GM12878 (cell line): ENCODE data around the gene COG1. TPM values are rescaled to one million over a fixed set of nuclear protein-coding genes. Genes with fewer than 3 reads are reported as not detected.

ENCODE experiments used
- BACH1 ChIP-seq: fragments of 450-650 bp; IDR thresholded peaks from 2 replicates; pipeline ENCODE4 v1.6.1; 2017; ENCODE audit warnings: mild to moderate bottlenecking, borderline replicate concordance
- CHD1 ChIP-seq: IDR thresholded peaks from 2 replicates; pipeline ENCODE4 v1.6.1; 2012; ENCODE audit warnings: low read depth, low read length, improper control_type of control experiment
- KDM1A ChIP-seq: fragments of 200-600 bp; sonication (generic); IDR thresholded peaks from 2 replicates; pipeline ENCODE4 v1.6.1; 2016; ENCODE audit warnings: borderline replicate concordance
- PML ChIP-seq: IDR thresholded peaks from 2 replicates; pipeline ENCODE4 v1.6.1; 2012; ENCODE audit warnings: low read length, inconsistent platforms
- RAD21 ChIP-seq: IDR thresholded peaks from 2 replicates; pipeline ENCODE4 v1.6.1; 2011; ENCODE audit warnings: mild to moderate bottlenecking, low read depth, low read length, moderate library complexity; ENCODE audit not compliant: insufficient read depth
- RB1 ChIP-seq: fragments of 450-650 bp; formaldehyde crosslinking; IDR thresholded peaks from 2 replicates; pipeline ENCODE4 v1.6.1; 2017; ENCODE audit warnings: mild to moderate bottlenecking, borderline replicate concordance
- RELA ChIP-seq: fragments of 450-650 bp; IDR thresholded peaks from 2 replicates; pipeline ENCODE4 v1.8.0; 2014; ENCODE audit warnings: borderline replicate concordance; ENCODE audit not compliant: partially characterized antibody
- RELB ChIP-seq: fragments of 450-650 bp; IDR thresholded peaks from 2 replicates; pipeline ENCODE4 v1.6.1; 2017; ENCODE audit warnings: low read depth, mild to moderate bottlenecking, moderate library complexity
- REST ChIP-seq: IDR thresholded peaks from 2 replicates; pipeline ENCODE4 v1.6.1; 2012; ENCODE audit warnings: mild to moderate bottlenecking, low read depth, low read length
- SMC3 ChIP-seq: IDR thresholded peaks from 2 replicates; pipeline ENCODE4 v1.6.1; 2011; ENCODE audit warnings: low read length, improper control_type of control experiment, borderline replicate concordance
- TARDBP ChIP-seq: IDR thresholded peaks from 2 replicates; pipeline ENCODE4 v1.6.1; 2016; ENCODE audit warnings: borderline replicate concordance
- USF2 ChIP-seq: IDR thresholded peaks from 2 replicates; pipeline ENCODE4 v1.6.1; 2011; ENCODE audit warnings: low read depth, low read length, improper control_type of control experiment, borderline replicate concordance
- ZNF217 ChIP-seq: fragments of 450-650 bp; IDR thresholded peaks from 2 replicates; pipeline ENCODE4 v1.6.1; 2017; ENCODE audit warnings: antibody characterized with exemption, mild to moderate bottlenecking
- ZNF384 ChIP-seq: IDR thresholded peaks from 2 replicates; pipeline ENCODE4 v1.6.1; 2012; ENCODE audit warnings: low read depth, mild to moderate bottlenecking, low read length, improper control_type of control experiment, borderline replicate concordance
- ZZZ3 ChIP-seq: IDR thresholded peaks from 2 replicates; pipeline ENCODE4 v1.6.1; 2011; ENCODE audit warnings: low read depth; ENCODE audit not compliant: control insufficient read depth, insufficient read length
- polyA plus RNA-seq, 11 experiments: library from polyadenylated mRNA; depleted of rRNA in 4 of 11; unstranded in 6 of 11; stranded (reverse) in 5 of 11; fragments of >200 nt; fragmentation: Nextera tagmentation in 4 of 11; fragmentation: Illumina TruSeq in 1 of 11; extraction: Ambion mirVana in 4 of 11; extraction: Trizol in 1 of 11; gene quantifications; 1 replicate in 1 of 11; 2 replicates in 10 of 11; pipeline versions ENCODE4 v1.2.1 to v1.2.3, GENCODE V29; 2011 to 2016; ENCODE audit warnings: inconsistent platforms in 2 of 11, missing spikeins in 2 of 11, low read depth in 1 of 11
- total RNA-seq, 4 experiments: library from RNA; depleted of rRNA in 3 of 4; stranded (reverse); fragments of >200 nt in 3 of 4; fragmentation: Illumina TruSeq in 1 of 4; extraction: Trizol in 1 of 4; gene quantifications; 2 replicates each; pipeline versions ENCODE4 v1.2.1 to v1.2.3, GENCODE V29; 2013 to 2021
- TF ChIP-seq, protein P1 (sequence below): fragments of 450-650 bp; IDR thresholded peaks from 2 replicates; pipeline ENCODE4 v1.6.1; 2016; ENCODE audit warnings: mild to moderate bottlenecking, moderate library complexity, borderline replicate concordance
- TF ChIP-seq, protein P2 (sequence below): fragments of 450-650 bp; conservative IDR thresholded peaks from 2 replicates; pipeline ENCODE4 v1.6.1; 2017; ENCODE audit warnings: mild to moderate bottlenecking, moderate library complexity

Gene COG1
- total and polyA plus RNA-seq, 10 of the 15 experiments (the other 5 are each of a cell fraction or from before 2014, with no cell fraction given): 10.5 to 24.1 (median 18.1) TPM

GRCh38 chr17:73191443-73192205 is 1.2 kb upstream of the COG1 start (continued):
- TF ChIP-seq, protein P1, sequence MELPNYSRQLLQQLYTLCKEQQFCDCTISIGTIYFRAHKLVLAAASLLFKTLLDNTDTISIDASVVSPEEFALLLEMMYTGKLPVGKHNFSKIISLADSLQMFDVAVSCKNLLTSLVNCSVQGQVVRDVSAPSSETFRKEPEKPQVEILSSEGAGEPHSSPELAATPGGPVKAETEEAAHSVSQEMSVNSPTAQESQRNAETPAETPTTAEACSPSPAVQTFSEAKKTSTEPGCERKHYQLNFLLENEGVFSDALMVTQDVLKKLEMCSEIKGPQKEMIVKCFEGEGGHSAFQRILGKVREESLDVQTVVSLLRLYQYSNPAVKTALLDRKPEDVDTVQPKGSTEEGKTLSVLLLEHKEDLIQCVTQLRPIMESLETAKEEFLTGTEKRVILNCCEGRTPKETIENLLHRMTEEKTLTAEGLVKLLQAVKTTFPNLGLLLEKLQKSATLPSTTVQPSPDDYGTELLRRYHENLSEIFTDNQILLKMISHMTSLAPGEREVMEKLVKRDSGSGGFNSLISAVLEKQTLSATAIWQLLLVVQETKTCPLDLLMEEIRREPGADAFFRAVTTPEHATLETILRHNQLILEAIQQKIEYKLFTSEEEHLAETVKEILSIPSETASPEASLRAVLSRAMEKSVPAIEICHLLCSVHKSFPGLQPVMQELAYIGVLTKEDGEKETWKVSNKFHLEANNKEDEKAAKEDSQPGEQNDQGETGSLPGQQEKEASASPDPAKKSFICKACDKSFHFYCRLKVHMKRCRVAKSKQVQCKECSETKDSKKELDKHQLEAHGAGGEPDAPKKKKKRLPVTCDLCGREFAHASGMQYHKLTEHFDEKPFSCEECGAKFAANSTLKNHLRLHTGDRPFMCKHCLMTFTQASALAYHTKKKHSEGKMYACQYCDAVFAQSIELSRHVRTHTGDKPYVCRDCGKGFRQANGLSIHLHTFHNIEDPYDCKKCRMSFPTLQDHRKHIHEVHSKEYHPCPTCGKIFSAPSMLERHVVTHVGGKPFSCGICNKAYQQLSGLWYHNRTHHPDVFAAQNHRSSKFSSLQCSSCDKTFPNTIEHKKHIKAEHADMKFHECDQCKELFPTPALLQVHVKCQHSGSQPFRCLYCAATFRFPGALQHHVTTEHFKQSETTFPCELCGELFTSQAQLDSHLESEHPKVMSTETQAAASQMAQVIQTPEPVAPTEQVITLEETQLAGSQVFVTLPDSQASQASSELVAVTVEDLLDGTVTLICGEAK: no peak
- TF ChIP-seq REST: no peak
- TF ChIP-seq TARDBP: no peak
- TF ChIP-seq CHD1: no peak
- 0 out of 2 replicates have a peak, but pooled peaks have one; percentile 19 for TF ChIP-seq RELB
- TF ChIP-seq ZNF217: no peak
- TF ChIP-seq USF2: no peak
- TF ChIP-seq RB1: peak; percentile 57; the same call in 1 of the 2 replicates
- peak; percentile 63; the same call in 1 of the 2 replicates for TF ChIP-seq SMC3
- TF ChIP-seq RAD21: peak; percentile 59
- no peak for TF ChIP-seq KDM1A
- TF ChIP-seq, protein P2, sequence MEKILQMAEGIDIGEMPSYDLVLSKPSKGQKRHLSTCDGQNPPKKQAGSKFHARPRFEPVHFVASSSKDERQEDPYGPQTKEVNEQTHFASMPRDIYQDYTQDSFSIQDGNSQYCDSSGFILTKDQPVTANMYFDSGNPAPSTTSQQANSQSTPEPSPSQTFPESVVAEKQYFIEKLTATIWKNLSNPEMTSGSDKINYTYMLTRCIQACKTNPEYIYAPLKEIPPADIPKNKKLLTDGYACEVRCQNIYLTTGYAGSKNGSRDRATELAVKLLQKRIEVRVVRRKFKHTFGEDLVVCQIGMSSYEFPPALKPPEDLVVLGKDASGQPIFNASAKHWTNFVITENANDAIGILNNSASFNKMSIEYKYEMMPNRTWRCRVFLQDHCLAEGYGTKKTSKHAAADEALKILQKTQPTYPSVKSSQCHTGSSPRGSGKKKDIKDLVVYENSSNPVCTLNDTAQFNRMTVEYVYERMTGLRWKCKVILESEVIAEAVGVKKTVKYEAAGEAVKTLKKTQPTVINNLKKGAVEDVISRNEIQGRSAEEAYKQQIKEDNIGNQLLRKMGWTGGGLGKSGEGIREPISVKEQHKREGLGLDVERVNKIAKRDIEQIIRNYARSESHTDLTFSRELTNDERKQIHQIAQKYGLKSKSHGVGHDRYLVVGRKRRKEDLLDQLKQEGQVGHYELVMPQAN: 0 out of 2 replicates have a peak, but pooled peaks have one; percentile 19
- TF ChIP-seq RELA: peak; percentile 10
- no peak for TF ChIP-seq ZZZ3
- TF ChIP-seq ZNF384: no peak
- no peak for TF ChIP-seq BACH1
- no peak for TF ChIP-seq PML
